ENCODE data around the gene CCT5. TPM values are rescaled to one million over a fixed set of nuclear protein-coding genes. Genes with fewer than 3 reads are reported as not detected.

The CCT5 gene
- total and polyA plus RNA-seq, 10 of the 15 experiments (the other 5 are each of a cell fraction or from before 2014, with no cell fraction given) = 376 to 637 (median 543) TPM

- no peaks in the 10 kb centered on the region for H4K20me1 ChIP-seq (ENCODE audit: control insufficient read depth, insufficient read depth)
- POLR2A ChIA-PET = no interaction called here
- RAD21 ChIA-PET (ENCODE audit: unreplicated experiment) = interaction anchor here (1.2 kb wide), 1 partner anchor 60 kb away, joined by 3 read pairs; no protein-coding TSS in a partner anchor
- no peaks in the 10 kb centered on the region for H3K79me2 ChIP-seq (ENCODE audit: control insufficient read depth, insufficient read depth, low read length)
- SMC1A ChIA-PET (ENCODE audit: uncharacterized antibody, unreplicated experiment) = no interaction called here
- WGBS (ENCODE audit: insufficient coverage, insufficient replicate concordance, low lambda C conversion rate, missing lambda C conversion rate) = 59% methylated on average over 5 of the region's 5 CpGs
- H3K9me3 ChIP-seq (replicated peaks; ENCODE audit: control insufficient read depth, insufficient read depth, low read length) = no peaks in the 10 kb centered on the region
- no peaks in the 10 kb centered on the region for H3K36me3 ChIP-seq (ENCODE audit: control insufficient read depth in 2 of 2, insufficient read depth in 2 of 2, low read length in 1 of 2)
- in situ Hi-C loops (cut with MboI) = no loop called here
- DNase-seq (ENCODE audit: low read depth, low spot score) (no peak), ATAC-seq (peak; percentile 11; the same call in 2 of the 3 replicates), FAIRE-seq (peak; percentile 23)
- no peak overlapping the region for H2AFZ ChIP-seq (ENCODE audit: control insufficient read depth, low read depth, low read length)
- CTCF ChIA-PET = interaction anchor here (1.8 kb wide), 1 partner anchor 21 kb away, joined by 6 read pairs; no protein-coding TSS in a partner anchor
- intact Hi-C loops (cut with micrococcal nuclease; ENCODE audit: unreplicated experiment) = no loop called here
- H3K9ac ChIP-seq (ENCODE audit: control insufficient read depth, insufficient read depth, low read length) = no peak overlapping the region
- BruUV-seq (replicated peaks) = no TSS peak
- TF ChIP-seq REST (IDR thresholded peaks at IDR 0.05; ENCODE audit: low read depth, low read length) = no peak
- peak in 2 of 3 experiments; percentile 4 to 18; a peak in 1 of 6 replicates for TF ChIP-seq CTCF (IDR thresholded peaks at IDR 0.05 in 2 of 3, conservative IDR thresholded peaks at IDR 0.05 in 1 of 3; ENCODE audit: control insufficient read depth in 2 of 3, extremely low read depth in 1 of 3, insufficient read depth in 1 of 3, low read depth in 3 of 3, low read length in 3 of 3)
- no peak overlapping the region for H3K27ac ChIP-seq (ENCODE audit: control insufficient read depth, insufficient read depth)
- H3K4me2 ChIP-seq (ENCODE audit: control insufficient read depth, insufficient read depth) = no peak overlapping the region
- no peak overlapping the region for H3K4me3 ChIP-seq
- H3K4me1 ChIP-seq (ENCODE audit: control insufficient read depth, insufficient read depth, low read length) = no peaks in the 10 kb centered on the region
- H3K27me3 ChIP-seq (replicated peaks in 1 of 2; ENCODE audit: control insufficient read depth in 2 of 2, insufficient read depth in 2 of 2, low read length in 1 of 2) = no peaks in the 10 kb centered on the region; a peak in 1 of 4 replicates
Observed at GRCh38 chr5:10304932-10305331, 54.9 kb downstream of the CCT5 start.

Measured in GM12878 (cell line).